ENCODE measurements around the gene ABCC10. TPM values are rescaled to one million over a fixed set of nuclear protein-coding genes. Genes with fewer than 3 reads are reported as not detected.
A peak's percentile ranks its signal among the peaks of the same experiment; 100 is the strongest.
"Not testable (repeated sequence)": the region's sequence is repeated elsewhere in the genome, so short reads cannot be mapped to it uniquely, and the experiment has no call there.

Gene ABCC10
- total RNA-seq, 6 experiments from 2014 or later, result 26.2 to 41.6 (median 30.3) TPM

GRCh38 chr6:43454290-43454695 is 27.0 kb downstream of the ABCC10 start:
- no peak overlapping the region for H3K27ac Mint-ChIP-seq
- H3K27me3 Mint-ChIP-seq (ENCODE audit: insufficient read depth), result peaks cover 9% of the 10 kb centered on the region
- H3K4me3 Mint-ChIP-seq, result peak overlapping the region; percentile 74
- peaks cover 14% of the 10 kb centered on the region for H3K4me1 Mint-ChIP-seq (ENCODE audit: low read depth)
- no peak for DNase-seq
- TF ChIP-seq CTCF (IDR thresholded peaks at IDR 0.05), result peak; percentile 98
- no peaks in the 10 kb centered on the region for H3K36me3 Mint-ChIP-seq (ENCODE audit: low read depth)
- no peaks in the 10 kb centered on the region for H3K9me3 Mint-ChIP-seq

GRCh38 chr6:43454696-43455530 is 27.6 kb downstream of the ABCC10 start:
- DNase-seq, result peak; percentile 76
- H3K27ac Mint-ChIP-seq, result no peak overlapping the region
- no peaks in the 10 kb centered on the region for H3K9me3 Mint-ChIP-seq
- H3K27me3 Mint-ChIP-seq (ENCODE audit: insufficient read depth), result peaks cover 9% of the 10 kb centered on the region
- H3K36me3 Mint-ChIP-seq (ENCODE audit: low read depth), result no peaks in the 10 kb centered on the region
- H3K4me3 Mint-ChIP-seq, result peak overlapping the region; percentile 74
- peak; percentile 34 for TF ChIP-seq CTCF (IDR thresholded peaks at IDR 0.05)
- H3K4me1 Mint-ChIP-seq (ENCODE audit: low read depth), result peaks cover 14% of the 10 kb centered on the region

GRCh38 chr6:43455531-43456428 is 28.4 kb downstream of the ABCC10 start, which contains the start of gene DLK2:
DLK2 (minus strand) TSS chr6:43455548; CDS start chr6:43454825, 723 bp downstream.
- no peak for DNase-seq

GRCh38 chr6:43457643-43458042 is 30.3 kb downstream of the ABCC10 start:
- H3K27me3 Mint-ChIP-seq (ENCODE audit: insufficient read depth), result peaks cover 14% of the 10 kb centered on the region
- H3K9me3 Mint-ChIP-seq, result no peaks in the 10 kb centered on the region
- no peak for DNase-seq
- no peak overlapping the region for H3K27ac Mint-ChIP-seq
- no peak; the same call in 1 of the 2 replicates for TF ChIP-seq CTCF (IDR thresholded peaks at IDR 0.05)
- H3K36me3 Mint-ChIP-seq (ENCODE audit: low read depth), result no peaks in the 10 kb centered on the region
- H3K4me1 Mint-ChIP-seq (ENCODE audit: low read depth), result peaks cover 14% of the 10 kb centered on the region
- no peak overlapping the region for H3K4me3 Mint-ChIP-seq

More at GRCh38 chr6:43455531-43456428, 28.4 kb downstream of the ABCC10 start, which contains the start of gene DLK2:
- Mint-ChIP-seq H3K27me3 (ENCODE audit: insufficient read depth) (peaks cover 9% of the 10 kb centered on the region), H3K4me3 (peak within 1 kb of the TSS; percentile 83), H3K9me3 (no peaks in the 10 kb centered on the region), H3K27ac (no peak within 1 kb of the TSS), H3K36me3 (ENCODE audit: low read depth) (no peaks in the 10 kb centered on the region), H3K4me1 (ENCODE audit: low read depth) (peaks cover 14% of the 10 kb centered on the region)
- TF ChIP-seq CTCF (IDR thresholded peaks at IDR 0.05), result no peak

GRCh38 chr6:43458154-43458553 is 30.8 kb downstream of the ABCC10 start:
- Mint-ChIP-seq H3K27me3 (ENCODE audit: insufficient read depth) (peaks cover 14% of the 10 kb centered on the region), H3K4me1 (ENCODE audit: low read depth) (peaks cover 14% of the 10 kb centered on the region)
- not testable (repeated sequence) for H3K9me3 Mint-ChIP-seq; H3K36me3 Mint-ChIP-seq (ENCODE audit: low read depth); H3K27ac Mint-ChIP-seq; H3K4me3 Mint-ChIP-seq; DNase-seq
